ENCODE measurements around the gene ZNF624. TPM values are rescaled to one million over a fixed set of nuclear protein-coding genes. Genes with fewer than 3 reads are reported as not detected.

ZNF624 gene
- total RNA-seq, 1 donor from 2014 or later: 12.1 TPM

DNA sequence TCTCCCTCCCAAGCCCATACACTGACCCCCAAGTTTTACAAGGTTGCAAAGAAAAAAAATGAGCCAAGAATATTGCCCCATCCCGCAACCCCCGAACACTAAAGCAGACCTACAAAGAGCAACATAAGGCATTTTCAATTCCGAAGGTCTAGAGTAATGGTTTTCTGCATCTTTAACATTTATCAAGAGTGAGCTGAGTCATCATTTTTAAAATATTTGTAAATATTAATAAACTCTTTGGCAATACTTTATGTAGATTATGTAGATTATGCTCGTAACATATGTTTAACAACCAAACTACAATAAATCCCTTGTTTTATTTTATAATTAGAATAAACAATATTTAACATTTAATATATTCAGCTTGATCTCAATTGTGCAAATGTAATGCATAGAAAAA, 1.4 kb downstream of the ZNF624 start:
- DNase-seq (ENCODE audit: low read depth, low spot score): no peak
- H3K4me3 Mint-ChIP-seq: peak overlapping the region; percentile 92
- TF ChIP-seq, protein P1, sequence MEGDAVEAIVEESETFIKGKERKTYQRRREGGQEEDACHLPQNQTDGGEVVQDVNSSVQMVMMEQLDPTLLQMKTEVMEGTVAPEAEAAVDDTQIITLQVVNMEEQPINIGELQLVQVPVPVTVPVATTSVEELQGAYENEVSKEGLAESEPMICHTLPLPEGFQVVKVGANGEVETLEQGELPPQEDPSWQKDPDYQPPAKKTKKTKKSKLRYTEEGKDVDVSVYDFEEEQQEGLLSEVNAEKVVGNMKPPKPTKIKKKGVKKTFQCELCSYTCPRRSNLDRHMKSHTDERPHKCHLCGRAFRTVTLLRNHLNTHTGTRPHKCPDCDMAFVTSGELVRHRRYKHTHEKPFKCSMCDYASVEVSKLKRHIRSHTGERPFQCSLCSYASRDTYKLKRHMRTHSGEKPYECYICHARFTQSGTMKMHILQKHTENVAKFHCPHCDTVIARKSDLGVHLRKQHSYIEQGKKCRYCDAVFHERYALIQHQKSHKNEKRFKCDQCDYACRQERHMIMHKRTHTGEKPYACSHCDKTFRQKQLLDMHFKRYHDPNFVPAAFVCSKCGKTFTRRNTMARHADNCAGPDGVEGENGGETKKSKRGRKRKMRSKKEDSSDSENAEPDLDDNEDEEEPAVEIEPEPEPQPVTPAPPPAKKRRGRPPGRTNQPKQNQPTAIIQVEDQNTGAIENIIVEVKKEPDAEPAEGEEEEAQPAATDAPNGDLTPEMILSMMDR (conservative IDR thresholded peaks at IDR 0.05): no peak
- H3K36me3 Mint-ChIP-seq (ENCODE audit: low read depth): peaks cover 2% of the 10 kb centered on the region
- peaks cover 6% of the 10 kb centered on the region for H3K27me3 Mint-ChIP-seq (ENCODE audit: low read depth)
- H3K9me3 Mint-ChIP-seq: no peaks in the 10 kb centered on the region
- H3K27ac Mint-ChIP-seq (ENCODE audit: unreplicated experiment): no peak overlapping the region
- H3K4me1 Mint-ChIP-seq: peaks cover 21% of the 10 kb centered on the region

DNA sequence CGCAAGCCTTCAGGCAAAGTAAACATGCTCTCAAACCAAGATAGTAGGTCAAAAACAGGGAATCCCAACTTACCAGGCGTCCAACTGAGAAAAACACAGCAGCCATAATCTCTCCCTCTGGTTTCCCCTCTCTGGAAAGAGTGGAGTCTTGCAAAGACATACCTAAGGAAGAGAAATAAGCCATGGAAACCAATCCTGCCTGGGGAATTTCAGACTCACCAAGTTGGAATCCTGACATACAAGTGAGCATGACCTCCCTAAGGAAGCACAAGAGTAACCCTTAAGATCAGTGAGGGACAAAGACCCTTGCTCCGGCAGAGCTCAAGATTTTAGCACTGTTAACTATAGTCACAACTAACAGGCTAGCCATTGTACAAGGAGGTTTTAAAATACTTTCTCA, 4.1 kb downstream of the ZNF624 start:
- Mint-ChIP-seq H3K9me3 (no peaks in the 10 kb centered on the region), H3K27ac (ENCODE audit: unreplicated experiment) (no peak overlapping the region), H3K4me1 (peaks cover 21% of the 10 kb centered on the region), H3K36me3 (ENCODE audit: low read depth) (peaks cover 8% of the 10 kb centered on the region), H3K27me3 (ENCODE audit: low read depth) (no peaks in the 10 kb centered on the region), H3K4me3 (no peak overlapping the region)
- no peak for DNase-seq (ENCODE audit: low read depth, low spot score)
- TF ChIP-seq, protein P1 (conservative IDR thresholded peaks at IDR 0.05): no peak

DNA sequence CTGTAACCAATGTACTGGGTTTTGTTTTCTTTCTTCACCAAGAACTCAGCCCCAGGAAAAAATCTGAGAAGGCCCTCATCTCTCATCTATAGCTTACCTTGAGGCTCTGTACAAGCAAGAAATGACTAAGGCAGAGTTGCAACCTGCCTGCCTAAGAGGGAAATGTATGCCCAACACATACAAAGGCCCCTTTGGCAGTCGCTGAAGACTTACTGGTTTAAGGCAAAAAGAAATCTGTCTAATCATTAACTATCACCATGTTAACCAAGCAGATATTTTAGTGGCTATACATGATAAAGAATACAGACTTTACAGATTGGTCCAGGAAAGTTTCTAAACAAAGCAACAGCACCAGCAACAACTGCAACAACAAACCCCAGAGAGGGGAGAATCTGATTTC, 14.2 kb downstream of the ZNF624 start:
- H3K27ac Mint-ChIP-seq (ENCODE audit: unreplicated experiment): no peak overlapping the region
- peaks cover 11% of the 10 kb centered on the region for H3K9me3 Mint-ChIP-seq
- no peaks in the 10 kb centered on the region for H3K4me1 Mint-ChIP-seq
- H3K36me3 Mint-ChIP-seq (ENCODE audit: low read depth): peaks cover 74% of the 10 kb centered on the region
- TF ChIP-seq, protein P1 (conservative IDR thresholded peaks at IDR 0.05): no peak
- H3K4me3 Mint-ChIP-seq: no peak overlapping the region
- H3K27me3 Mint-ChIP-seq (ENCODE audit: low read depth): no peaks in the 10 kb centered on the region
- no peak for DNase-seq (ENCODE audit: low read depth, low spot score)

DNA sequence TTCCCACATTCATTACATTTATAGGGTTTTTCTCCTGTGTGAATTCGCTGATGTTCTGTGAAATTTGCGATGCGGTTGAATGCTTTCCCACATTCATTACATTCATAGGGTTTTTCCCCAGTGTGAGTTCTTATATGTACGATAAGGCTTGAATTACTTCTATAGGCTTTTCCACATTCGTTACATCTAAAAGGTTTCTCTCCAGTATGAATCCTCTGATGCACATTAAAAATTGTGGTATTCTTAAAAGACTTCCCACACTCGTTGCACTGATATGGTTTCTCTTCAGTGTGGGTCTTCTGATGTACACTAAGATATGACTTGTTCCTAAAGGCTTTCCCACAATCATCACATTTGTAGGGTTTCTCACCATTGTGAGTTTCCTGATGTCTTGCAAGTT, 30.4 kb downstream of the ZNF624 start:
- Mint-ChIP-seq H3K9me3 (peaks cover 32% of the 10 kb centered on the region), H3K4me3 (no peak overlapping the region), H3K27ac (ENCODE audit: unreplicated experiment) (no peak overlapping the region), H3K4me1 (no peaks in the 10 kb centered on the region), H3K27me3 (ENCODE audit: low read depth) (no peaks in the 10 kb centered on the region), H3K36me3 (ENCODE audit: low read depth) (peaks cover 73% of the 10 kb centered on the region)
- TF ChIP-seq, protein P1 (conservative IDR thresholded peaks at IDR 0.05): no peak
- DNase-seq (ENCODE audit: low read depth, low spot score): no peak

DNA sequence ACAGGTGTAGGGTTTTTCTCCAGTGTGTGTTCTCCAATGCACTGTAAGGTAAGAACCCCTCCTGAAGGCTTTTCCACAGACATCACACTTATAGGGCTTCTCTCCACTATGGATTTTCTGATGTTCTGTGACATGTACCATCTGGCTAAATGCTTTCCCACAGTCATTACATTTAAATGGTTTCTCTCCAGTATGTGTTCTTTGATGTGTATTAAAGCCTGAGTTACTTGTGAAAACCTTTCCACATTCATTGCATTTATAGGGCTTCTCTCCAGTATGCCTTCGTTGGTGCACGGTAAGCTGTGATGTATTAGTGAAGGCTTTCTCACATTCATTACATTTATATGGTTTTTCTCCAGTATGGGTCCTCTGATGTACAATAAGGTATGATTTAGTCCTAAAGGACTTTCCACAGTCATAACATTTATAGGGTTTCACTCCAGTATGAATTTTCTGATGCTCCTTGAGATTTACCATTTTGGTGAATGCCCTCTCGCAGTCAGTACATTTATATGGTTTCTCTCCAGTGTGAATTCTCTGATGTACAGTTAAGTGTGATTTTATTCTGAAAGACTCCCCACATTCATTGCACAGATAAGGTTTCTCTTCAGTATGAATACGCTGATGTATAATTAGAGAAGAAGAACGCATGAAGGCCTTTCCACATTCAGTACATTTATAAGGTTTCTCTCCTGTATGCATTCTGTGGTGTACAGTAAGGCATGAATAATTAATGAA, 30.9 kb downstream of the ZNF624 start:
- Mint-ChIP-seq H3K9me3 (peaks cover 32% of the 10 kb centered on the region), H3K27ac (ENCODE audit: unreplicated experiment) (no peak overlapping the region), H3K27me3 (ENCODE audit: low read depth) (no peaks in the 10 kb centered on the region)

More for the DNA sequence above, 30.9 kb downstream of the ZNF624 start:
- no peak for DNase-seq (ENCODE audit: low read depth, low spot score)
- Mint-ChIP-seq H3K4me3 (no peak overlapping the region), H3K4me1 (no peaks in the 10 kb centered on the region), H3K36me3 (ENCODE audit: low read depth) (peaks cover 67% of the 10 kb centered on the region)
- TF ChIP-seq, protein P1 (conservative IDR thresholded peaks at IDR 0.05): no peak

Measured in neural crest cell (in vitro differentiated cells).